Suprapubic skin (tissue), 4 donors: ENCODE data around the gene GNL3L.

ENCODE experiments used
- EP300 ChIP-seq: sonication (generic); formaldehyde crosslinking; IDR thresholded peaks from one replicate; pipeline ENCODE4 v1.6.1; 2017; ENCODE audit warnings: antibody characterized with exemption
- POLR2A ChIP-seq, 2 donors: fragments of 450-650 bp; IDR thresholded peaks; one replicate each; pipeline ENCODE4 v1.6.1; 2017; ENCODE audit warnings: antibody characterized with exemption in 2 of 2, mild to moderate bottlenecking in 2 of 2, moderate library complexity in 2 of 2
- POLR2AphosphoS5 ChIP-seq, 3 donors: sonication (generic); formaldehyde crosslinking; IDR thresholded peaks; one replicate each; pipeline ENCODE4 v1.6.1; 2017; ENCODE audit warnings: antibody characterized with exemption in 3 of 3
- TF ChIP-seq, protein P1 (sequence below), 2 donors: fragments of 200-600 bp in 1 of 2; fragments of 450-650 bp in 1 of 2; sonication (generic) in 1 of 2; IDR thresholded peaks; one replicate each; pipeline ENCODE4 v1.5.1; 2016 to 2019; ENCODE audit warnings: antibody characterized with exemption in 2 of 2, mild to moderate bottlenecking in 1 of 2, moderate library complexity in 1 of 2

DNA sequence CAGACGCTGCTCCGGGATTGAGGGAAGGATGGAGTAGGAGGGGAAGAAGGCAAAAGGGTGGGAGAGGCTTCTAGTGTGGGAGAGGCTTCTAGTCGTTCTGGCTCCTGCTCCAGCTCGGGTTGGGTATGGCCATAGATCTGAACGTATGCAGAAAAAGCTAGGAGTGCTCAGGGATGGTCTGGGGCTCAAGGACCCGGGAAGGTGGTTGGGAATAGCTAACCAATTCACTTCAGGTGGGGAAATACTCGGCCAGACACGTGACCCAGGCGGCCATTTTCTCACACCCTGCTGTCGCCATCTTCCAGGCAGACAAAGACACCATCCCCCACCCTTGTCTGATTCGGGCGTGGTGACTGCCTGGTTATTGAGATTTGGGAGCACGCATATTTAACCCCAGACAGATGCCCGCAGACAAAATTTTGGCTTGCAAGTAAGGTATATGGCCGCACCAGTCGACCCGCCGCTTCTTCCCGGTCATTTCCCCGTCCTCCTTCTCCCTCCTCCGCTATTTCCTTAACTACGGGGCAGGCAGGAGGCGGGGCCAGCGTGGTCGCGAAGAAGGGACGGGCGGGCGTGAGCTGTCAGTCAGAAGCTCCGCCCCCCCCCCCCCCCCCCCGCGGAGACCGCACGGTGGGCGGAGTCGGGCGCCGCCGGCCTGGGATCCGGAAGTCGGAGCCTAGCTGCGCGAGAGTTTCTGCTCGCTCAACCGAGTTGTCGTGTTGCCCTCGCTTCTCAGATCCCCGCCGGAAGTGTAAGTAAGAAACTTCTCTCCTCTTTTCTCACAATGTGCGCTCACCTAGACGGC, at the start of gene GNL3L:
- TF ChIP-seq, protein P1, sequence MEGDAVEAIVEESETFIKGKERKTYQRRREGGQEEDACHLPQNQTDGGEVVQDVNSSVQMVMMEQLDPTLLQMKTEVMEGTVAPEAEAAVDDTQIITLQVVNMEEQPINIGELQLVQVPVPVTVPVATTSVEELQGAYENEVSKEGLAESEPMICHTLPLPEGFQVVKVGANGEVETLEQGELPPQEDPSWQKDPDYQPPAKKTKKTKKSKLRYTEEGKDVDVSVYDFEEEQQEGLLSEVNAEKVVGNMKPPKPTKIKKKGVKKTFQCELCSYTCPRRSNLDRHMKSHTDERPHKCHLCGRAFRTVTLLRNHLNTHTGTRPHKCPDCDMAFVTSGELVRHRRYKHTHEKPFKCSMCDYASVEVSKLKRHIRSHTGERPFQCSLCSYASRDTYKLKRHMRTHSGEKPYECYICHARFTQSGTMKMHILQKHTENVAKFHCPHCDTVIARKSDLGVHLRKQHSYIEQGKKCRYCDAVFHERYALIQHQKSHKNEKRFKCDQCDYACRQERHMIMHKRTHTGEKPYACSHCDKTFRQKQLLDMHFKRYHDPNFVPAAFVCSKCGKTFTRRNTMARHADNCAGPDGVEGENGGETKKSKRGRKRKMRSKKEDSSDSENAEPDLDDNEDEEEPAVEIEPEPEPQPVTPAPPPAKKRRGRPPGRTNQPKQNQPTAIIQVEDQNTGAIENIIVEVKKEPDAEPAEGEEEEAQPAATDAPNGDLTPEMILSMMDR (IDR thresholded peaks at IDR 0.05): no peak
- TF ChIP-seq POLR2A (IDR thresholded peaks at IDR 0.05) (peak in 1 of 2 donors; percentile 16), POLR2AphosphoS5 (IDR thresholded peaks at IDR 0.05) (peak in 1 of 3 donors; percentile 31), EP300 (no peak)
